Keratinocyte (primary cell): ENCODE data around the gene MAP3K5. TPM values are rescaled to one million over a fixed set of nuclear protein-coding genes. Genes with fewer than 3 reads are reported as not detected.

Experiments
- DNase-seq: peaks from one replicate; pipeline ENCODE4 v3.0.0-alpha.2; 2011; ENCODE audit warnings: low read depth, missing footprints, low spot score
- FAIRE-seq: peaks from 2 replicates; lab custom pipeline; 2011; peaks lifted over from hg19 to GRCh38; lab: Jason Lieb, UNC
- H2AFZ ChIP-seq: 2 replicates; pipeline ENCODE4 v1.6.0; 2012; ENCODE audit warnings: low read length, control low read depth, inconsistent platforms; ENCODE audit not compliant: control insufficient read depth
- H3K27ac ChIP-seq: 2 replicates; pipeline ENCODE4 v1.5.1; 2011; ENCODE audit warnings: low read length; ENCODE audit not compliant: control insufficient read depth, insufficient read depth
- H3K27me3 ChIP-seq: 3 replicates; pipeline ENCODE4 v1.6.0; 2011; ENCODE audit warnings: low read length; ENCODE audit not compliant: control insufficient read depth, insufficient read depth; ENCODE audit errors: extremely low read depth
- H3K36me3 ChIP-seq, 2 experiments: 2 replicates in 1 of 2; 3 replicates in 1 of 2; pipeline ENCODE4 v1.5.1; 2011; ENCODE audit warnings: low read length in 2 of 2, mild to moderate bottlenecking in 1 of 2; ENCODE audit not compliant: control insufficient read depth in 2 of 2, insufficient read depth in 2 of 2; ENCODE audit errors: extremely low read depth in 1 of 2
- H3K4me1 ChIP-seq: 3 replicates; pipeline ENCODE4 v1.5.1; 2011; ENCODE audit warnings: low read length; ENCODE audit not compliant: control insufficient read depth, insufficient read depth; ENCODE audit errors: extremely low read depth
- H3K4me2 ChIP-seq: 3 replicates; pipeline ENCODE4 v1.6.0; 2011; ENCODE audit warnings: low read depth, low read length; ENCODE audit not compliant: control insufficient read depth, insufficient read depth; ENCODE audit errors: extremely low read depth
- H3K4me3 ChIP-seq, 3 experiments: fragments of 200-600 bp in 1 of 3; sonication (generic) in 1 of 3; 2 replicates in 2 of 3; 3 replicates in 1 of 3; pipeline ENCODE4 v1.5.1; 2011 to 2016; ENCODE audit warnings: low read length in 3 of 3, mild to moderate bottlenecking in 3 of 3, control low read depth in 2 of 3, inconsistent platforms in 1 of 3, low read depth in 1 of 3, mixed read lengths in 1 of 3, mixed run types in 1 of 3, moderate library complexity in 1 of 3; ENCODE audit not compliant: control insufficient read depth in 2 of 3, insufficient read depth in 2 of 3; ENCODE audit errors: extremely low read depth in 1 of 3
- H3K79me2 ChIP-seq: 2 replicates; pipeline ENCODE4 v1.6.0; 2012; ENCODE audit warnings: low read length; ENCODE audit not compliant: control insufficient read depth, insufficient read depth
- H3K9ac ChIP-seq: 3 replicates; pipeline ENCODE4 v1.6.0; 2011; ENCODE audit warnings: low read length; ENCODE audit not compliant: control insufficient read depth, insufficient read depth; ENCODE audit errors: extremely low read depth
- H3K9me1 ChIP-seq: 3 replicates; pipeline ENCODE4 v1.6.0; 2011; ENCODE audit warnings: low read length; ENCODE audit not compliant: control insufficient read depth, insufficient read depth; ENCODE audit errors: extremely low read depth
- H3K9me3 ChIP-seq: 2 replicates; pipeline ENCODE4 v1.5.1; 2012; ENCODE audit warnings: low read depth, low read length; ENCODE audit not compliant: control insufficient read depth
- H4K20me1 ChIP-seq: 3 replicates; pipeline ENCODE4 v1.6.0; 2011; ENCODE audit warnings: low read length; ENCODE audit not compliant: control insufficient read depth, insufficient read depth; ENCODE audit errors: extremely low read depth
- CTCF ChIP-seq, 3 experiments: IDR thresholded peaks in 1 of 3; conservative IDR thresholded peaks in 1 of 3; optimal IDR thresholded peaks in 1 of 3; 2 replicates in 2 of 3; 3 replicates in 1 of 3; pipeline versions ENCODE3 to v1.5.1; 2011; ENCODE audit warnings: low read length in 3 of 3, mild to moderate bottlenecking in 3 of 3, moderate library complexity in 2 of 3, control low read depth in 1 of 3, inconsistent platforms in 1 of 3; ENCODE audit not compliant: insufficient read depth in 2 of 3; ENCODE audit errors: extremely low read depth in 1 of 3
- EZH2 ChIP-seq: IDR thresholded peaks from one replicate; pipeline ENCODE4 v1.6.1; 2012; ENCODE audit warnings: inconsistent platforms, mild to moderate bottlenecking, low read length, moderate library complexity
- dilution Hi-C: fragments of 300-500 bp; cut with MboI; formaldehyde crosslinking; loops from one replicate; pipeline ENCODE4 v1.7.0; 2020; ENCODE audit warnings: low sequenced_read_pairs; ENCODE audit not compliant: extremely low pct_ligation_motif_present
- polyA plus RNA-seq, 5 experiments: library from polyadenylated mRNA; depleted of rRNA in 3 of 5; stranded (reverse) in 3 of 5; stranded (forward) in 1 of 5; unstranded in 1 of 5; fragments of >200 nt; gene quantifications; 1 replicate in 1 of 5; 2 replicates in 3 of 5; 3 replicates in 1 of 5; pipeline versions ENCODE4 v1.2.1 to v1.2.3, GENCODE V29; 2011 to 2012; ENCODE audit warnings: missing spikeins in 2 of 5, low read depth in 1 of 5, low replicate concordance in 1 of 5

MAP3K5 gene
- polyA plus RNA-seq, 1 donor (not counting 4 experiments of a cell fraction or from before 2014, with no cell fraction given) = 3.4 TPM

DNA sequence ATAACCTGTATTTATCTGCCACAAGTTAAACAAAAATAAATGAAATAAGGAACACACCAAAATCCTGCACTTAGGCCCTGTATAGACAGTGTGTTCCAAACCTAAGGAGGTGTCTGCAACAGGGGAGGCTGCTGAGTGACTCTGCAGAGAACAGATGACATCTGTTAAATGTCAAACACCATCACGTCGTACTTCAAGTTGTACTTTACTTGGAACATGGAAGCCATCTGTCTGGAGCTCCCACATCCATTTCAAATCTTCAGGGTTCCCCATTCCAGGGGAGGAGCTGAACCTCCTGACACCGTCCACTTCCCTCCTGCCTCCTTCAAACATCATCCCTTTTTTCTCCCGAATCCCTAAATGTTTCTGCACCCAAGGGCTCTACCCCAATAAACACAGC is 240.2 kb downstream of the MAP3K5 start:
- H3K27me3 ChIP-seq = no peaks in the 10 kb centered on the region
- no peak for DNase-seq
- H3K9me1 ChIP-seq = no peaks in the 10 kb centered on the region
- H4K20me1 ChIP-seq = no peaks in the 10 kb centered on the region
- no peak overlapping the region for H3K4me3 ChIP-seq
- peaks cover 20% of the 10 kb centered on the region for H3K79me2 ChIP-seq
- TF ChIP-seq EZH2 (no peak), CTCF (optimal IDR thresholded peaks at IDR 0.05 in 1 of 3, IDR thresholded peaks at IDR 0.05 in 1 of 3, conservative IDR thresholded peaks at IDR 0.05 in 1 of 3; ENCODE audit: extremely low read depth in 1 of 3, insufficient read depth in 2 of 3, low read length in 3 of 3) (no peak)
- peaks cover 8% of the 10 kb centered on the region for H3K4me1 ChIP-seq
- no peak overlapping the region for H3K27ac ChIP-seq
- no peaks in the 10 kb centered on the region for H3K9me3 ChIP-seq
- no peak overlapping the region for H3K9ac ChIP-seq
- no peak for FAIRE-seq
- no peaks in the 10 kb centered on the region for H3K36me3 ChIP-seq
- dilution Hi-C loops = no loop called here
- no peak overlapping the region for H2AFZ ChIP-seq
- no peak overlapping the region for H3K4me2 ChIP-seq

- FAIRE-seq (no peak), DNase-seq (no peak)
- peak overlapping the region; percentile 93 for H3K4me2 ChIP-seq
- H3K27ac ChIP-seq = peak overlapping the region; percentile 38
- dilution Hi-C loops = no loop called here
- peaks cover 28% of the 10 kb centered on the region for H3K79me2 ChIP-seq
- H2AFZ ChIP-seq = peak overlapping the region; percentile 99
- no peaks in the 10 kb centered on the region for H3K36me3 ChIP-seq
- peak overlapping the region; percentile 86 for H3K9ac ChIP-seq
- TF ChIP-seq EZH2 (no peak), CTCF (optimal IDR thresholded peaks at IDR 0.05 in 1 of 3, IDR thresholded peaks at IDR 0.05 in 1 of 3, conservative IDR thresholded peaks at IDR 0.05 in 1 of 3; ENCODE audit: extremely low read depth in 1 of 3, insufficient read depth in 2 of 3, low read length in 3 of 3) (no peak)
- H3K9me1 ChIP-seq = no peaks in the 10 kb centered on the region
- H3K4me1 ChIP-seq = peaks cover 8% of the 10 kb centered on the region
- H3K9me3 ChIP-seq = no peaks in the 10 kb centered on the region
- peak overlapping the region; percentile 75 to 86 (median 80) for H3K4me3 ChIP-seq
- no peaks in the 10 kb centered on the region for H4K20me1 ChIP-seq
- no peaks in the 10 kb centered on the region for H3K27me3 ChIP-seq
These were observed 241.2 kb downstream of the MAP3K5 start for GRCh38 chr6:136551103-136551502.
